ENCODE measurements around the gene CACNG7. TPM values are rescaled to one million over a fixed set of nuclear protein-coding genes. Genes with fewer than 3 reads are reported as not detected.

Gene CACNG7
- total and polyA plus RNA-seq, 2 donors from 2014 or later, result not detected

GRCh38 chr19:53873773-53874605 lies 35.1 kb upstream of the CACNG7 start:
- H3K27me3 ChIP-seq (ENCODE audit: control insufficient read depth, insufficient read depth, low read length), result no peaks in the 10 kb centered on the region
- DNase-seq, result no peak
- intact Hi-C loops (cut with DNase I), result no loop called here
- no peak for FAIRE-seq
- H3K36me3 ChIP-seq (ENCODE audit: control insufficient read depth in 2 of 3, insufficient read depth in 3 of 3, low read length in 3 of 3), result peaks cover 0 to 3% (median 0%) of the 10 kb centered on the region in 3 donors
- H3K4me1 ChIP-seq (ENCODE audit: control insufficient read depth in 2 of 3, insufficient read depth in 2 of 3, low read depth in 1 of 3, low read length in 3 of 3), result peaks cover 0 to 3% (median 2%) of the 10 kb centered on the region in 3 donors
- H3K9ac ChIP-seq (ENCODE audit: low read length in 3 of 3), result no peak overlapping the region
- no peak overlapping the region for H3K4me3 ChIP-seq (ENCODE audit: low read length in 3 of 3)
- peaks cover 0 to 2% (median 0%) of the 10 kb centered on the region in 3 donors for H3K9me3 ChIP-seq (ENCODE audit: control insufficient read depth in 2 of 3, insufficient read depth in 1 of 3, low read length in 3 of 3)
- no peak overlapping the region for H3K27ac ChIP-seq (ENCODE audit: low read depth in 2 of 2, low read length in 2 of 2)
- no peak for TF ChIP-seq CTCF (IDR thresholded peaks at IDR 0.05; ENCODE audit: borderline replicate concordance, extremely low read depth, insufficient read depth)

DNA sequence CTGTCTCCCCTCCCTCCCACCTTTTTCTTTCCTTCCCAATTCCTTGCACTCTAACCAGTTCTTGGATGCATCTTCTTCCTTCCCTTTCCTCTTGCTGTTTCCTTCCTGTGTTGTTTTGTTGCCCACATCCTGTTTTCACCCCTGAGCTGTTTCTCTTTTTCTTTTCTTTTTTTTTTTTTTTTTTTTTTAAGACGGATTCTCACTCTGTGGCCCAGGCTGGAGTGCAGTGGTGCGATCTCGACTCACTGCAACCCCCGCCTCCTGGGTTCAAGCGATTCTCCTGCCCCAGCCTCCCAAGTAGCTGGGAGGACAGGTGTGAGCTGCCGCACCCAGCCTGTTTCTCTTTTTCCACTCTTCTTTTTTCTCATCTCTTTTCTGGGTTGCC lies 34.5 kb upstream of the CACNG7 start:
- DNase-seq (no peak), FAIRE-seq (no peak)
- Histone ChIP-seq H3K4me3 (ENCODE audit: low read length in 3 of 3) (no peak overlapping the region), H3K9me3 (ENCODE audit: control insufficient read depth in 2 of 3, insufficient read depth in 1 of 3, low read length in 3 of 3) (peaks cover 0 to 2% (median 0%) of the 10 kb centered on the region in 3 donors), H3K27ac (ENCODE audit: low read depth in 2 of 2, low read length in 2 of 2) (no peak overlapping the region), H3K9ac (ENCODE audit: low read length in 3 of 3) (no peak overlapping the region), H3K27me3 (ENCODE audit: control insufficient read depth, insufficient read depth, low read length) (no peaks in the 10 kb centered on the region), H3K4me1 (ENCODE audit: control insufficient read depth in 2 of 3, insufficient read depth in 2 of 3, low read depth in 1 of 3, low read length in 3 of 3) (peaks cover 0 to 3% (median 3%) of the 10 kb centered on the region in 3 donors), H3K36me3 (ENCODE audit: control insufficient read depth in 2 of 3, insufficient read depth in 3 of 3, low read length in 3 of 3) (peaks cover 0 to 3% (median 0%) of the 10 kb centered on the region in 3 donors)
- no peak for TF ChIP-seq CTCF (IDR thresholded peaks at IDR 0.05; ENCODE audit: borderline replicate concordance, extremely low read depth, insufficient read depth)
- intact Hi-C loops (cut with DNase I), result no loop called here

DNA sequence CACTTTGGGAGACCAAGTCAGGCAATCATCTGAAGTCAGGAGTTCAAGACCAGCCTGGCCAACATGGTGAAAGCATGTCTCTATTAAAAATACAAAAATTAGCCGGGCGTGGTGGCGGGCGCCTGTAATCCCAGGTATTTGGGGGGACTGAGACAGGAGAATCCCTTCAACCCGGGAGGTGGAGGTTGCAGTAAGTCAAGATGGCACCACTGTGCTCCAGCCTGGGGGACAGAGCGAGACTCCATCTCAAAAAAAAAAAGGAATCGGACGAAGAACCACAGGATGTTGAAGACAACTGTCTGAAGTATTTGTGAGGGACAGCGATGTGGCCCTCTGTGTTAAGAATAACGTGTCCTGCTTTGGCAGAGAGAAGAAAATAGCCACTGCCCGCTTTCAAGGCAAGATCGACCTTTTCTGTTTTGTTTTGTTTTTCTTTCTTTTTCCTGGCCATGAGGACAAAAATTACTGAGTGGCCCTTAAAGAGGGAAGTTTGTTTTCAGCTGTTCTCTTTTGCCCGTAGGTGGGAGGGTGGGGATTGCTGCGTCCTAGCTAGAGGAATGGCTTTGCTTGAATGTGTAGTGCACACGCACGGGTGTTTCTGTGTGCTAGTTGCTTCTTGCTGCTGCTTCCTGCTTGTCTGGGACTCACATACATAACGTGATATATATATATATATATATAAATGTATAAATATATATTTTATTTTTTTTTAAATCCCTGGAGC lies 33.3 kb upstream of the CACNG7 start:
- H3K36me3 ChIP-seq (ENCODE audit: control insufficient read depth in 2 of 3, insufficient read depth in 3 of 3, low read length in 3 of 3), result peaks cover 0 to 3% (median 0%) of the 10 kb centered on the region in 3 donors
- DNase-seq (no peak), FAIRE-seq (no peak)
- TF ChIP-seq CTCF (IDR thresholded peaks at IDR 0.05; ENCODE audit: borderline replicate concordance, extremely low read depth, insufficient read depth), result no peak
- peaks cover 0 to 3% (median 3%) of the 10 kb centered on the region in 3 donors for H3K4me1 ChIP-seq (ENCODE audit: control insufficient read depth in 2 of 3, insufficient read depth in 2 of 3, low read depth in 1 of 3, low read length in 3 of 3)
- H3K4me3 ChIP-seq (ENCODE audit: low read length in 3 of 3), result no peak overlapping the region
- H3K27ac ChIP-seq (ENCODE audit: low read depth in 2 of 2, low read length in 2 of 2), result no peak overlapping the region
- H3K27me3 ChIP-seq (ENCODE audit: control insufficient read depth, insufficient read depth, low read length), result peaks cover 8% of the 10 kb centered on the region
- H3K9me3 ChIP-seq (ENCODE audit: control insufficient read depth in 2 of 3, insufficient read depth in 1 of 3, low read length in 3 of 3), result peaks cover 0 to 2% (median 0%) of the 10 kb centered on the region in 3 donors
- no peak overlapping the region for H3K9ac ChIP-seq (ENCODE audit: low read length in 3 of 3)
- intact Hi-C loops (cut with DNase I), result no loop called here
